ENCODE results near the gene KAT2A. TPM values are rescaled to one million over a fixed set of nuclear protein-coding genes. Genes with fewer than 3 reads are reported as not detected.

The KAT2A gene
- total and polyA plus RNA-seq, 9 of the 15 experiments (the other 6 are each of a cell fraction or from before 2014, with no cell fraction given), result 1.5 to 80.4 (median 31.9) TPM

- TF ChIP-seq CBX1 (IDR thresholded peaks at IDR 0.05; ENCODE audit: low read depth) (no peak), ZKSCAN3 (CRISPR knock-in tag; IDR thresholded peaks at IDR 0.05) (no peak), ARID2 (IDR thresholded peaks at IDR 0.05) (peak; percentile 49; the same call in 1 of the 2 replicates), GABPB1 (CRISPR knock-in tag; IDR thresholded peaks at IDR 0.05) (peak; percentile 48; the same call in 1 of the 2 replicates), MLLT1 (IDR thresholded peaks at IDR 0.05) (peak in 1 of 2 experiments; percentile 40; a peak in 1 of 4 replicates), ZNF280A (IDR thresholded peaks at IDR 0.05; ENCODE audit: low read depth, partially characterized antibody) (no peak), PHF21A (IDR thresholded peaks at IDR 0.05; ENCODE audit: borderline replicate concordance, low read depth) (no peak), POLR3G (IDR thresholded peaks at IDR 0.05; ENCODE audit: extremely low read depth, insufficient read length, insufficient replicate concordance) (no peak), HNRNPH1 (optimal IDR thresholded peaks at IDR 0.05; ENCODE audit: low read depth, low read length) (no peak), REST (IDR thresholded peaks at IDR 0.05; ENCODE audit: borderline replicate concordance) (peak; percentile 77; the same call in 1 of the 2 replicates), REST (CRISPR knock-in tag; IDR thresholded peaks at IDR 0.05; ENCODE audit: low read depth) (no peak), ELF2 (CRISPR knock-in tag; IDR thresholded peaks at IDR 0.05) (no peak), CREB1 (IDR thresholded peaks at IDR 0.05) (no peak), CREB1 (CRISPR knock-in tag; IDR thresholded peaks at IDR 0.05) (no peak)
- TF ChIP-seq, protein P1, sequence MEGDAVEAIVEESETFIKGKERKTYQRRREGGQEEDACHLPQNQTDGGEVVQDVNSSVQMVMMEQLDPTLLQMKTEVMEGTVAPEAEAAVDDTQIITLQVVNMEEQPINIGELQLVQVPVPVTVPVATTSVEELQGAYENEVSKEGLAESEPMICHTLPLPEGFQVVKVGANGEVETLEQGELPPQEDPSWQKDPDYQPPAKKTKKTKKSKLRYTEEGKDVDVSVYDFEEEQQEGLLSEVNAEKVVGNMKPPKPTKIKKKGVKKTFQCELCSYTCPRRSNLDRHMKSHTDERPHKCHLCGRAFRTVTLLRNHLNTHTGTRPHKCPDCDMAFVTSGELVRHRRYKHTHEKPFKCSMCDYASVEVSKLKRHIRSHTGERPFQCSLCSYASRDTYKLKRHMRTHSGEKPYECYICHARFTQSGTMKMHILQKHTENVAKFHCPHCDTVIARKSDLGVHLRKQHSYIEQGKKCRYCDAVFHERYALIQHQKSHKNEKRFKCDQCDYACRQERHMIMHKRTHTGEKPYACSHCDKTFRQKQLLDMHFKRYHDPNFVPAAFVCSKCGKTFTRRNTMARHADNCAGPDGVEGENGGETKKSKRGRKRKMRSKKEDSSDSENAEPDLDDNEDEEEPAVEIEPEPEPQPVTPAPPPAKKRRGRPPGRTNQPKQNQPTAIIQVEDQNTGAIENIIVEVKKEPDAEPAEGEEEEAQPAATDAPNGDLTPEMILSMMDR (IDR thresholded peaks at IDR 0.05 in 2 of 3, conservative IDR thresholded peaks at IDR 0.05 in 1 of 3; ENCODE audit: insufficient read depth in 2 of 3, low read depth in 1 of 3, low read length in 3 of 3), result peak; percentile 85 to 91 (median 88)
Observed at GRCh38 chr17:42116705-42117396, 4.3 kb downstream of the KAT2A start (continued).
